GM23338 (cell line): ENCODE data around the gene SERGEF. TPM values are rescaled to one million over a fixed set of nuclear protein-coding genes. Genes with fewer than 3 reads are reported as not detected.

Source experiments
- ATAC-seq: fragments of 200-7000 bp; cut with Tn5 transposase; 3 replicates; pipeline ENCODE4 v1.9.1; 2020
- DNase-seq: peaks from one replicate; pipeline ENCODE4 v3.0.0-alpha.2; 2015; ENCODE audit warnings: low spot score
- H2AFZ ChIP-seq: fragments of 200-600 bp; sonication (generic); 2 replicates; pipeline ENCODE4 v1.8.0; 2016; ENCODE audit warnings: antibody characterized with exemption, mild to moderate bottlenecking, moderate library complexity
- H3F3A ChIP-seq: fragments of 200-600 bp; sonication (generic); replicated peaks from 2 replicates; pipeline ENCODE4 v1.8.0; 2017; ENCODE audit warnings: antibody characterized with exemption, mixed run types, low read depth
- H3K27ac ChIP-seq: fragments of 200-600 bp; sonication (generic); 2 replicates; pipeline ENCODE4 v1.6.1; 2016; ENCODE audit warnings: low read depth
- H3K27me3 ChIP-seq: fragments of 200-600 bp; sonication (generic); 2 replicates; pipeline ENCODE4 v1.8.0; 2016; ENCODE audit warnings: mild to moderate bottlenecking, mixed run types, moderate library complexity; ENCODE audit not compliant: insufficient read depth
- H3K36me3 ChIP-seq: fragments of 200-600 bp; sonication (generic); 2 replicates; pipeline ENCODE4 v1.8.0; 2016; ENCODE audit warnings: mild to moderate bottlenecking; ENCODE audit not compliant: insufficient read depth
- H3K4me1 ChIP-seq: fragments of 200-600 bp; sonication (generic); 2 replicates; pipeline ENCODE4 v1.8.0; 2016; ENCODE audit warnings: mild to moderate bottlenecking, moderate library complexity; ENCODE audit not compliant: insufficient read depth
- H3K4me2 ChIP-seq: fragments of 200-600 bp; sonication (generic); 2 replicates; pipeline ENCODE4 v1.7.1; 2017; ENCODE audit warnings: mixed run types
- H3K4me3 ChIP-seq: fragments of 200-600 bp; sonication (generic); 2 replicates; pipeline ENCODE4 v1.6.1; 2016; ENCODE audit warnings: mixed run types
- H3K79me2 ChIP-seq: fragments of 200-600 bp; sonication (generic); replicated peaks from 2 replicates; pipeline ENCODE4 v1.8.0; 2017; ENCODE audit warnings: mild to moderate bottlenecking; ENCODE audit not compliant: insufficient read depth
- H3K9me2 ChIP-seq: fragments of 200-600 bp; sonication (generic); 2 replicates; pipeline ENCODE4 v1.8.0; 2017; ENCODE audit not compliant: insufficient read depth
- H4K20me1 ChIP-seq: fragments of 200-600 bp; sonication (generic); replicated peaks from 2 replicates; pipeline ENCODE4 v1.8.0; 2017; ENCODE audit warnings: mild to moderate bottlenecking; ENCODE audit not compliant: insufficient read depth
- H3K27ac Mint-ChIP-seq: 2 replicates; pipeline ENCODE4 v1.8.0; 2020; ENCODE audit warnings: inconsistent platforms, mild to moderate bottlenecking, moderate library complexity, mixed read lengths
- H3K27me3 Mint-ChIP-seq: 3 replicates; pipeline ENCODE4 v1.8.0; 2022; ENCODE audit warnings: low read depth, mild to moderate bottlenecking, moderate library complexity, mixed read lengths, inconsistent platforms; ENCODE audit not compliant: insufficient read depth, poor library complexity
- H3K36me3 Mint-ChIP-seq: 3 replicates; pipeline ENCODE4 v1.8.0; 2021; ENCODE audit warnings: low read depth, mild to moderate bottlenecking, inconsistent platforms, moderate library complexity, mixed read lengths
- H3K4me1 Mint-ChIP-seq: 3 replicates; pipeline ENCODE4 v1.8.0; 2020; ENCODE audit warnings: mild to moderate bottlenecking, inconsistent platforms, mixed read lengths
- H3K4me3 Mint-ChIP-seq: 3 replicates; pipeline ENCODE4 v1.8.0; 2021; ENCODE audit warnings: moderate library complexity, mild to moderate bottlenecking, inconsistent platforms, mixed read lengths
- H3K9me3 Mint-ChIP-seq: 3 replicates; pipeline ENCODE4 v1.8.0; 2020; ENCODE audit warnings: moderate library complexity, mild to moderate bottlenecking, inconsistent platforms, mixed read lengths
- CREB1 ChIP-seq: fragments of 250-450 bp; sonication (Bioruptor Pico); IDR thresholded peaks from 2 replicates; pipeline ENCODE4 v1.5.0; 2020; ENCODE audit warnings: low read depth, mild to moderate bottlenecking, moderate library complexity
- CTCF ChIP-seq, 2 experiments: fragments of 200-600 bp in 1 of 2; sonication (generic) in 1 of 2; conservative IDR thresholded peaks; 2 replicates each; pipeline versions ENCODE4 v1.5.1 to v1.6.1; 2016 to 2017; ENCODE audit warnings: antibody characterized with exemption in 2 of 2, low read depth in 2 of 2, mild to moderate bottlenecking in 2 of 2, moderate library complexity in 1 of 2
- ETS1 ChIP-seq: IDR thresholded peaks from 2 replicates; pipeline ENCODE4 v1.6.1; 2016; ENCODE audit warnings: antibody characterized with exemption
- EZH2 ChIP-seq: fragments of 200-600 bp; sonication (generic); IDR thresholded peaks from one replicate; pipeline ENCODE4 v1.8.0; 2017; ENCODE audit warnings: antibody characterized with exemption, mild to moderate bottlenecking, low read depth; ENCODE audit not compliant: unreplicated experiment
- EZH2phosphoT487 ChIP-seq: fragments of 200-600 bp; sonication (generic); IDR thresholded peaks from one replicate; pipeline ENCODE4 v1.8.1; 2018; ENCODE audit warnings: antibody characterized with exemption; ENCODE audit not compliant: unreplicated experiment
- JUNB ChIP-seq: IDR thresholded peaks from one replicate; pipeline ENCODE4 v1.6.1; 2016; ENCODE audit warnings: antibody characterized with exemption; ENCODE audit not compliant: unreplicated experiment
- NANOG ChIP-seq: IDR thresholded peaks from 2 replicates; pipeline ENCODE4 v1.6.1; 2016; ENCODE audit warnings: antibody characterized with exemption, borderline replicate concordance
- POLR2AphosphoS5 ChIP-seq: IDR thresholded peaks from 2 replicates; pipeline ENCODE4 v1.6.1; 2016; ENCODE audit warnings: antibody characterized with exemption, low read depth
- STAT1 ChIP-seq: IDR thresholded peaks from one replicate; pipeline ENCODE4 v1.6.1; 2016; ENCODE audit warnings: antibody characterized with exemption; ENCODE audit not compliant: unreplicated experiment
- ZNF114 ChIP-seq: fragments of 250-450 bp; sonication (Bioruptor Pico); IDR thresholded peaks from 2 replicates; pipeline ENCODE4 v1.5.0; 2020; ENCODE audit warnings: mild to moderate bottlenecking, moderate library complexity
- ZNF331 ChIP-seq: fragments of 250-450 bp; sonication (Bioruptor Pico); IDR thresholded peaks from 2 replicates; pipeline ENCODE4 v1.5.0; 2020; ENCODE audit warnings: low read depth, mild to moderate bottlenecking, moderate library complexity
- ZNF462 ChIP-seq: fragments of 250-450 bp; sonication (Bioruptor Pico); IDR thresholded peaks from 2 replicates; pipeline ENCODE4 v1.5.0; 2020; ENCODE audit warnings: mild to moderate bottlenecking, moderate library complexity
- polyA plus RNA-seq: library from polyadenylated mRNA; unstranded; fragments of >200 nt; fragmentation: Nextera tagmentation; extraction: Ambion mirVana; gene quantifications from 2 replicates; pipeline ENCODE4 v1.2.1, GENCODE V29; 2016
- total RNA-seq: library from RNA; depleted of rRNA; stranded (reverse); fragments of >200 nt; shearing (Covaris generic); gene quantifications from 2 replicates; pipeline ENCODE4 v1.2.3, GENCODE V29; 2014

Gene SERGEF
- total and polyA plus RNA-seq, 2 experiments from 2014 or later = 24.2 to 27.9 TPM

GRCh38 chr11:17883057-17883456, 129.8 kb downstream of the SERGEF start:
- Mint-ChIP-seq H3K27ac (no peak overlapping the region), H3K4me3 (no peak overlapping the region), H3K9me3 (no peaks in the 10 kb centered on the region), H3K27me3 (no peaks in the 10 kb centered on the region), H3K4me1 (peaks cover 18% of the 10 kb centered on the region; the same call in 2 of the 3 replicates), H3K36me3 (no peaks in the 10 kb centered on the region)
- no peak for TF ChIP-seq ZNF114 (CRISPR knock-in tag)
- no peak for TF ChIP-seq CREB1 (CRISPR knock-in tag)
- no peaks in the 10 kb centered on the region for H4K20me1 ChIP-seq
- no peaks in the 10 kb centered on the region for H3K79me2 ChIP-seq
- no peak overlapping the region for H2AFZ ChIP-seq
- H3K4me3 ChIP-seq = no peak overlapping the region
- H3F3A ChIP-seq = no peaks in the 10 kb centered on the region
- ATAC-seq = no peak
- no peak overlapping the region for H3K27ac ChIP-seq
- DNase-seq = no peak
- no peaks in the 10 kb centered on the region for H3K9me2 ChIP-seq
- no peak overlapping the region for H3K4me2 ChIP-seq
- no peaks in the 10 kb centered on the region for H3K27me3 ChIP-seq
- peaks cover 2% of the 10 kb centered on the region; the same call in 1 of the 2 replicates for H3K4me1 ChIP-seq
- no peaks in the 10 kb centered on the region for H3K36me3 ChIP-seq

- no peak overlapping the region for H3K4me3 ChIP-seq
- H3K27ac Mint-ChIP-seq = no peak overlapping the region
- no peaks in the 10 kb centered on the region for H3F3A ChIP-seq
- H4K20me1 ChIP-seq = no peaks in the 10 kb centered on the region
- no peak overlapping the region for H2AFZ ChIP-seq
- H3K36me3 ChIP-seq = no peaks in the 10 kb centered on the region
- peaks cover 7% of the 10 kb centered on the region; the same call in 1 of the 2 replicates for H3K4me1 ChIP-seq
- ATAC-seq (no peak), DNase-seq (no peak)
- H3K36me3 Mint-ChIP-seq = no peaks in the 10 kb centered on the region
- no peak overlapping the region for H3K4me2 ChIP-seq
- no peak overlapping the region for H3K27ac ChIP-seq
- no peaks in the 10 kb centered on the region for H3K9me2 ChIP-seq
- H3K4me3 Mint-ChIP-seq = no peak overlapping the region
- H3K4me1 Mint-ChIP-seq = peaks cover 20% of the 10 kb centered on the region
- no peaks in the 10 kb centered on the region for H3K27me3 ChIP-seq
- H3K9me3 Mint-ChIP-seq = no peaks in the 10 kb centered on the region
- H3K27me3 Mint-ChIP-seq = peaks cover 3% of the 10 kb centered on the region
- no peaks in the 10 kb centered on the region for H3K79me2 ChIP-seq
- TF ChIP-seq JUNB (no peak), NANOG (no peak), ZNF462 (CRISPR knock-in tag) (no peak), CREB1 (CRISPR knock-in tag) (no peak), POLR2AphosphoS5 (no peak), STAT1 (no peak), ZNF114 (CRISPR knock-in tag) (no peak), EZH2phosphoT487 (no peak), EZH2 (no peak), ZNF331 (no peak), CTCF (conservative IDR thresholded peaks at IDR 0.05; ENCODE audit: low read depth in 2 of 2) (no peak), ETS1 (no peak)
Measured at GRCh38 chr11:17878743-17879142, 134.1 kb downstream of the SERGEF start.
